HEK293T (cell line): ENCODE measurements around the gene ANKRD33.

Source experiments
- CTCF ChIA-PET: fragments of 350-600 bp; formaldehyde crosslinking; extraction: SDS; loops from one replicate; lab custom pipeline; 2021; ENCODE audit warnings: antibody characterized with exemption, inconsistent platforms; lab: Yijun Ruan, JAX
- POLR2A ChIA-PET: fragments of 350-600 bp; formaldehyde crosslinking; extraction: SDS; loops from one replicate; lab custom pipeline; 2020; ENCODE audit warnings: antibody characterized with exemption, inconsistent platforms; lab: Yijun Ruan, JAX
- DNase-seq: peaks from one replicate; pipeline ENCODE4 v3.0.0; 2012; ENCODE audit warnings: mixed read lengths; ENCODE audit errors: extremely low spot score
- ARNT ChIP-seq: fragments of 450-650 bp; IDR thresholded peaks from 2 replicates; pipeline ENCODE4 v1.6.1; 2017; ENCODE audit warnings: mild to moderate bottlenecking
- BHLHE40 ChIP-seq: fragments of 450-650 bp; IDR thresholded peaks from 2 replicates; pipeline ENCODE4 v1.6.1; 2016; ENCODE audit warnings: mild to moderate bottlenecking, moderate library complexity, borderline replicate concordance
- CTBP1 ChIP-seq: fragments of 450-650 bp; IDR thresholded peaks from 2 replicates; pipeline ENCODE4 v1.6.1; 2016; ENCODE audit warnings: borderline replicate concordance
- ELF4 ChIP-seq: fragments of 450-650 bp; IDR thresholded peaks from 2 replicates; pipeline ENCODE4 v1.6.1; 2017; ENCODE audit warnings: antibody characterized with exemption
- FOXA1 ChIP-seq: fragments of 450-650 bp; IDR thresholded peaks from 2 replicates; pipeline ENCODE4 v1.6.1; 2016; ENCODE audit warnings: mild to moderate bottlenecking
- FOXK2 ChIP-seq: fragments of 450-650 bp; IDR thresholded peaks from 2 replicates; pipeline ENCODE4 v1.6.1; 2016; ENCODE audit warnings: mild to moderate bottlenecking
- FOXM1 ChIP-seq: fragments of 450-650 bp; IDR thresholded peaks from 2 replicates; pipeline ENCODE4 v1.6.1; 2017; ENCODE audit warnings: mild to moderate bottlenecking, borderline replicate concordance
- HDGF ChIP-seq: fragments of 450-650 bp; IDR thresholded peaks from 2 replicates; pipeline ENCODE4 v1.6.1; 2017; ENCODE audit warnings: antibody characterized with exemption, borderline replicate concordance
- L3MBTL2 ChIP-seq: fragments of 450-650 bp; conservative IDR thresholded peaks from 2 replicates; pipeline ENCODE4 v1.6.1; 2016; ENCODE audit warnings: mild to moderate bottlenecking
- LEF1 ChIP-seq: fragments of 450-650 bp; IDR thresholded peaks from 2 replicates; pipeline ENCODE4 v1.6.1; 2017; ENCODE audit warnings: mild to moderate bottlenecking, borderline replicate concordance
- NFRKB ChIP-seq: fragments of 450-650 bp; IDR thresholded peaks from 2 replicates; pipeline ENCODE4 v1.6.1; 2016; ENCODE audit warnings: mild to moderate bottlenecking, moderate library complexity
- PKNOX1 ChIP-seq: fragments of 450-650 bp; IDR thresholded peaks from 2 replicates; pipeline ENCODE4 v1.6.1; 2016
- SP1 ChIP-seq: fragments of 450-650 bp; IDR thresholded peaks from 2 replicates; pipeline ENCODE4 v1.6.1; 2017
- SUZ12 ChIP-seq: fragments of 450-650 bp; IDR thresholded peaks from 2 replicates; pipeline ENCODE4 v1.6.1; 2016; ENCODE audit warnings: mild to moderate bottlenecking
- TARDBP ChIP-seq: fragments of 450-650 bp; IDR thresholded peaks from 2 replicates; pipeline ENCODE4 v1.6.1; 2016
- ZNF384 ChIP-seq: fragments of 450-650 bp; IDR thresholded peaks from 2 replicates; pipeline ENCODE4 v1.6.1; 2016

Gene ANKRD33

GRCh38 chr12:51898937-51899336 lies 11.0 kb downstream of the ANKRD33 start:
- ChIA-PET CTCF (interaction anchor here (1.1 kb wide), 1 partner anchor 126 kb away, joined by 3 read pairs; no protein-coding TSS in a partner anchor), POLR2A (no interaction called here)
- TF ChIP-seq SP1 (no peak), LEF1 (no peak)
- no peak for DNase-seq

DNA sequence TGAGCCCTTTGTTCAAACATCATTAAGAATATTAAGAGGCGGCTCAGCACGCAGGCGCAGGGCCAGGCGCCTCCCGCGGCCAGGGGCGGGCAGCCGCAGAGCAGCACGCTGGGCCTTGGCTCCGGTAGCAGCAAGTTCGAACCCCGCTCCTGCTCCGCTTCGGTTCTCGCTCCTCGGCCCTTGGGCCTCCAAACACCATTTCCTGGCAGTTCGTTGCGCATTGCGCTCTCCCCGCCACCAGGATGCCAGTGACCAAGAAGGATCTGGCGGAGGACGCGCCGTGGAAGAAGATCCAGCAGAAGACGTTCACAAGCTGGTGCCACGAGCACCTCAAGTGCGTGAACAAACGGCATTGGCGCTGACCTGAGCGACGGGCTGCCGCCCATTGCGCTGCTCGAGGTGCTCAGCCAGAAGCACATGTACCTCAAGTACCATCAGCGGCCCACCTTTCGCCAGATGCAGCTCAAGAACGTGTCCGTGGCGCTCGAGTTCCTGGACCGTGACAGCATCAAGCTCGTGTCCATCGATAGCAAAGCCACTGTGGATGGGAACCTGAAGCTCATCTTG lies 12.5 kb downstream of the ANKRD33 start:
- TF ChIP-seq CTBP1 (no peak), FOXK2 (no peak), BHLHE40 (no peak), SUZ12 (no peak), LEF1 (no peak), SP1 (no peak), NFRKB (no peak), L3MBTL2 (no peak), TARDBP (no peak), FOXA1 (no peak), ARNT (no peak), FOXM1 (no peak), ELF4 (no peak), ZNF384 (no peak), PKNOX1 (no peak)
- DNase-seq = no peak
- CTCF ChIA-PET = no interaction called here
- POLR2A ChIA-PET = no interaction called here

GRCh38 chr12:51901121-51901817 lies 13.4 kb downstream of the ANKRD33 start:
- ChIA-PET CTCF (no interaction called here), POLR2A (no interaction called here)
- TF ChIP-seq NFRKB = no peak
- TF ChIP-seq LEF1 = no peak
- TF ChIP-seq ELF4 = no peak
- TF ChIP-seq ARNT = no peak
- TF ChIP-seq FOXA1 = no peak
- TF ChIP-seq PKNOX1 = no peak
- no peak for TF ChIP-seq HDGF
- TF ChIP-seq TARDBP = no peak
- TF ChIP-seq ZNF384 = no peak
- no peak for TF ChIP-seq FOXM1
- TF ChIP-seq CTBP1 = no peak
- no peak for TF ChIP-seq SP1
- no peak for TF ChIP-seq FOXK2
- no peak for TF ChIP-seq BHLHE40
- no peak for TF ChIP-seq L3MBTL2
- DNase-seq = no peak

DNA sequence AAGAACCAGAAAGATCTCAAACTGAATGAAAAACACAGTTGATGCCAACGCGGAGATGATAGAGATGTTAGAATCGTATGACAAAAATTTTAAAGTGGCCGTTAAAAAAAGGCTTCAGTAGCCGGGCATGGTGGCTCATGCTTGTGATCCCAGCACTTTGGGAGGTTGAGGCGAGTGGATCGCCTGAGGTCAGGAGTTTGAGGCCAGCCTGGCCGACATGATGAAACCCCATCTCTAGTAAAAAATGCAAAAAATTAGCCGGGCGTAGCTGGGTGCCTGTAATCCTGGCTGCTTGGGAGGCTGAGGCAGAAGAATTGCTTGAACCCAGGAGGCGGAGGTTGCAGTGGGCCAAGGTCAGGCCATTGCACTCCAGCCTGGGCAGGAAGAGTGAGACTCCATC lies 14.0 kb downstream of the ANKRD33 start:
- no peak for TF ChIP-seq FOXM1
- no peak for TF ChIP-seq PKNOX1
- TF ChIP-seq LEF1 = no peak
- no peak for TF ChIP-seq ZNF384
- TF ChIP-seq ARNT = no peak
- TF ChIP-seq SP1 = no peak
- TF ChIP-seq BHLHE40 = no peak
- no peak for TF ChIP-seq SUZ12
- TF ChIP-seq NFRKB = no peak
- no peak for TF ChIP-seq FOXK2
- no peak for TF ChIP-seq FOXA1
- ChIA-PET CTCF (no interaction called here), POLR2A (no interaction called here)
- DNase-seq = no peak

- TF ChIP-seq CTBP1 (no peak), ELF4 (no peak), FOXM1 (no peak), ZNF384 (no peak), SUZ12 (no peak), NFRKB (no peak), SP1 (no peak), ARNT (no peak), FOXA1 (no peak), HDGF (no peak), FOXK2 (no peak), PKNOX1 (no peak), TARDBP (no peak), LEF1 (no peak), L3MBTL2 (no peak), BHLHE40 (no peak)
- no peak for DNase-seq
- ChIA-PET POLR2A (no interaction called here), CTCF (interaction anchor here (0.6 to 0.9 kb wide), 2 partner anchors 35 to 120 kb away, joined by 3 read pairs; no protein-coding TSS in a partner anchor)
Observed at GRCh38 chr12:51904951-51905470, 17.1 kb downstream of the ANKRD33 start.
